Thyroid gland (tissue), 4 donors: ENCODE measurements around the gene PNMA6E.

Source experiments
- POLR2A ChIP-seq, 2 donors: fragments of 450-650 bp; IDR thresholded peaks; one replicate each; pipeline ENCODE4 v1.6.1; 2017; ENCODE audit warnings: antibody characterized with exemption in 2 of 2, mild to moderate bottlenecking in 2 of 2, moderate library complexity in 1 of 2
- TF ChIP-seq, protein P1 (sequence below), 6 experiments: fragments of 200-600 bp in 3 of 6; fragments of 450-650 bp in 3 of 6; sonication (generic) in 3 of 6; IDR thresholded peaks; one replicate each; pipeline ENCODE4 v1.5.1; 2016 to 2019; ENCODE audit warnings: antibody characterized with exemption in 6 of 6, mild to moderate bottlenecking in 2 of 6, inconsistent platforms in 1 of 6, moderate library complexity in 1 of 6

DNA sequence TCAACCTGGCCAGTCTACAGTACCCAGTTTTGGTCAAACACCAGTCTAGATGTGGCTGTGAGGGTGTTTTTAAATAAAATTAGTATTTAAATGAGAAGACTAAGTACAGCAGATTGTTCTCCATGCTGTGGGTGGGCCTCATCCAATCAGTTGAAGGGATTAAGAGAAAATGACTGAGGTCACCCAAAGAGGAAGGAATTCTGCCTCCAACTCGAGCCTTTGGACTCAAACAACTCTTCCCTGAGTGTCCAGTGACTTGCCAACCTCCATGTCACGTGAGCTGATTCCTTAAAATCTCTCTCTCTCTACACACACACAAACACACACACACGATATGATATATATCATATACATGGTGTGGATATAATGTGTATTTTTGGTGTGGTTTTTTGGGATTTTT lies 34.7 kb upstream of the PNMA6E start:
- TF ChIP-seq, protein P1, sequence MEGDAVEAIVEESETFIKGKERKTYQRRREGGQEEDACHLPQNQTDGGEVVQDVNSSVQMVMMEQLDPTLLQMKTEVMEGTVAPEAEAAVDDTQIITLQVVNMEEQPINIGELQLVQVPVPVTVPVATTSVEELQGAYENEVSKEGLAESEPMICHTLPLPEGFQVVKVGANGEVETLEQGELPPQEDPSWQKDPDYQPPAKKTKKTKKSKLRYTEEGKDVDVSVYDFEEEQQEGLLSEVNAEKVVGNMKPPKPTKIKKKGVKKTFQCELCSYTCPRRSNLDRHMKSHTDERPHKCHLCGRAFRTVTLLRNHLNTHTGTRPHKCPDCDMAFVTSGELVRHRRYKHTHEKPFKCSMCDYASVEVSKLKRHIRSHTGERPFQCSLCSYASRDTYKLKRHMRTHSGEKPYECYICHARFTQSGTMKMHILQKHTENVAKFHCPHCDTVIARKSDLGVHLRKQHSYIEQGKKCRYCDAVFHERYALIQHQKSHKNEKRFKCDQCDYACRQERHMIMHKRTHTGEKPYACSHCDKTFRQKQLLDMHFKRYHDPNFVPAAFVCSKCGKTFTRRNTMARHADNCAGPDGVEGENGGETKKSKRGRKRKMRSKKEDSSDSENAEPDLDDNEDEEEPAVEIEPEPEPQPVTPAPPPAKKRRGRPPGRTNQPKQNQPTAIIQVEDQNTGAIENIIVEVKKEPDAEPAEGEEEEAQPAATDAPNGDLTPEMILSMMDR (IDR thresholded peaks at IDR 0.05) = no peak
- TF ChIP-seq POLR2A (IDR thresholded peaks at IDR 0.05) = no peak
